T47D (cell line): ENCODE data around the gene A4GALT.
A peak's percentile ranks its signal among the peaks of the same experiment; 100 is the strongest.
"Not testable (repeated sequence)": the region's sequence is repeated elsewhere in the genome, so short reads cannot be mapped to it uniquely, and the experiment has no call there.

Experiments used
- DNase-seq, 2 experiments: peaks; one replicate each; pipeline versions ENCODE4 v3.0.0 to v3.0.0-alpha.2; 2011 to 2012; ENCODE audit warnings: low read depth in 1 of 2, low spot score in 1 of 2
- JUND ChIP-seq: IDR thresholded peaks from 2 replicates; pipeline ENCODE4 v1.6.1; 2012; ENCODE audit warnings: low read depth
- in situ Hi-C: cut with HindIII; loops from 2 replicates; pipeline ENCODE4 v1.10.0; 2016; ENCODE audit warnings: low sequenced_read_pairs, low pct_unique_long_range_greater_than_20kb

The A4GALT gene

GRCh38 chr22:42679691-42680090, 41.0 kb downstream of the A4GALT start:
- no peak for TF ChIP-seq JUND
- no peak for DNase-seq
- in situ Hi-C loops = no loop called here

- TF ChIP-seq JUND = no peak
- DNase-seq = no peak
- in situ Hi-C loops = no loop called here
Observed at GRCh38 chr22:42678894-42679293, 41.8 kb downstream of the A4GALT start.

DNA sequence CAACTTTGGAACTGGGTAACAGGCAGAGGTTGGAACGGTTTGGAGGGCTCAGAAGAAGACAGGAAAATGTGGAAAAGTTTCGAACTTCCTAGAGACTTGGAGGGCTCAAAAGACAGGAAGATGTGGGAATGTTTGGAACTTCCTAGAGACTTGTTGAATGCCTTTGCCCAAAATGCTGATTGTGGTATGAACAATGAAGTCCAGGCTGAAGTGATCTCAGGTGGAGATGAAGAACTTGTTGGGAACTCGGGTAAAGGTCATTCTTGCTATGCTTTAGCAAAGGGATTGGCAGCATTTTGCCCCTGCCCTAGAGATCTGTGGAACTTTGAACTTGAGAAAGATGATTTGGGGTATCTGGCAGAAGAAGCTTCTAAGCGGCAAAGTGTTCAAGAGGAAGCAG, 42.7 kb downstream of the A4GALT start:
- in situ Hi-C loops, DNase-seq: not testable (repeated sequence)

- no peak for DNase-seq
- in situ Hi-C loops = no loop called here
- no peak for TF ChIP-seq JUND
Observed at GRCh38 chr22:42676059-42676607, 44.5 kb downstream of the A4GALT start.

GRCh38 chr22:42673898-42674401, 46.7 kb downstream of the A4GALT start:
- DNase-seq = peak in 1 of 2 experiments; percentile 45
- TF ChIP-seq JUND = no peak
- in situ Hi-C loops = no loop called here

- in situ Hi-C loops, DNase-seq: not testable (repeated sequence)
Observed at GRCh38 chr22:42673071-42673470, 47.6 kb downstream of the A4GALT start.

GRCh38 chr22:42670921-42671709, 49.6 kb downstream of the A4GALT start:
- no peak for DNase-seq
- in situ Hi-C loops = no loop called here
- no peak for TF ChIP-seq JUND

DNA sequence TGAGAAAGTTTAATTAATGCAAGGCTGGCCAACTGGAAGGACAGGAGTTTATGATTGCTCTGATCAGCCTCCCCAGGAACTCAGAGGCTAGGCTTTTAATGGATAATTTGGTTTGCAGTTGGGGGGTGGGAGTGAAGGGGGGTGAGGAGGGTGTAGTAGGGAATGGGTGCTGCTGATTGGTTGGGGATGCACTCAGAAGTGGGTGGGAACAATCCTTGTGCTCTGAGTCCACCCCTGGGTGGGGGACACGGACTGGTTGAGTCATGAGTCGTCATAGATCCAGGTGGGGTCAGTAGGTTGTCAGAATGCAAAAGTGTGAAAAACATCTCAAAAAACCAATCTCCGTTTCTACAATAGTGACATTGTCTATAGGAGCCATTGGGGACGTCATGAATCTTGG, 50.6 kb downstream of the A4GALT start:
- DNase-seq = no peak
- TF ChIP-seq JUND = no peak
- in situ Hi-C loops = no loop called here

- in situ Hi-C loops, DNase-seq: not testable (repeated sequence)
Observed at GRCh38 chr22:42666393-42666792, 54.3 kb downstream of the A4GALT start.

DNA sequence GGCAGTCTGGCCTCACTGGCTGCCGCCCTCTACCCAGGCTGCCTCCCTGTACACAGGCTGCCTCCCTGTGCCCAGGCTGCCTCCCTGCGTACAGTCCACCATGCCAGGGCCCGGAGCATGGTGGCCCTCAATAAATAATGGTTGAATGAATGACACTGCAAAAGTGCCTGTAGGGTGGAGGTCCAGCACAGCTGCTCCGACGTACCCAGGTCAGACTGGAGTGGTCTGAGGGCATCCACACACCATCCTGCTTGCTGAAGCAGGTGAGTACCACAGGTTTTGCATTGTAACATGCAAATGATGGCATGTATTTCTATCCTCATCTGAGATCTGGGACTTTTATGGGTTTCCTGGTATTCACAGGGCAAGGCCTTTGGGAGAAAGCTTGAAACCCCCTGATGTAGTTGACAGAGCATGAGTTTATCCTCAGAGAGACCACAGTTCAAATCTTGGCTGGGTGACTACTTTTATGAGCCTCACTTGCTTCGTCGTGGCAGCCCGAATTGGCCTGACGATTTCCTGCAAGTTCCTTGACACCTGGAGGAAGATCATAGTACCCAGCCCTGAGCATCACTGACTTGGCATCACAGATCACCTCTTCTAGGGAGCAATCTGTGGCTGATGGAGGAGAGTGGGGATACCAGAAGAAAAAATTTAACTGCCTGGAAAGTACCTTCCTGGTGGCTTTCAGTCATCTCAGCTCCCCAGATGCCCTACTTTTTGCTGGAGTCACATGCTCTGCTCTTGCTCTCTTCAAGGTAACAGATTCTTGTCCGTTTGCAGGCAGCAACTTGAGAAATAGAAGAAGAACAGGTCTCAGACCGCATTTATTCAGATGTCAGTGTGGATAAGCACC, 55.5 kb downstream of the A4GALT start:
- TF ChIP-seq JUND = no peak
- peak in 1 of 2 experiments; percentile 77 for DNase-seq
- in situ Hi-C loops = no loop called here

- DNase-seq = peak in 1 of 2 experiments; percentile 72
Observed at GRCh38 chr22:42661985-42662831, 58.5 kb downstream of the A4GALT start.

DNA sequence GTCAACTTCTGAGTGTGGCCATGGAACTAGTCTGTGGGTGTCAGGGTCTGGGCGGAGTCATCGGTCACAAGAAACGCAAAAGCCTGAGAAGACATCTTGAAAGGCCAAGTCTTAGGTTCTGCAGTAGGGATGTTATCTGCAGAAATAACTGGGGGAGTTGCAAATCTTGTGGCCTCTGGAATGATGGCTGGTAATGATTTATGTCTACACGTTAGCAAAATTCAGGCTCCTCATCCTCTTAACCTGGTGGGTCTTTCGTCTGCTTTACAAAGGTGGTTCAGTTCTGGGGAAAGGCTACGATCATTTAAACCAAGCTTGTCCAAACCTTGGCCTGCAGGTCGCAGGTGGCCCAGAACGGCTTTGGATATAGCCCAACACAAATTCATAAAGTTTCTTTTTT, 64.1 kb downstream of the A4GALT start:
- in situ Hi-C loops = no loop called here
- no peak for TF ChIP-seq JUND
- no peak for DNase-seq

More at GRCh38 chr22:42661985-42662831, 58.5 kb downstream of the A4GALT start:
- TF ChIP-seq JUND = no peak
- in situ Hi-C loops = no loop called here
